ENCODE data around the gene ITPR2.

GRCh38 chr12:26818201-26818600 is 14.8 kb downstream of the ITPR2 start:
- TF ChIP-seq CTCF (IDR thresholded peaks at IDR 0.05) (no peak), POLR2A (IDR thresholded peaks at IDR 0.05) (no peak)

Measured in adrenal gland (tissue), 5 donors.